Testis (tissue), 2 donors: ENCODE measurements around the gene REG3G.
"Not testable (repeated sequence)": the region's sequence is repeated elsewhere in the genome, so short reads cannot be mapped to it uniquely, and the experiment has no call there.

Experiments
- POLR2A ChIP-seq: fragments of 450-650 bp; IDR thresholded peaks from one replicate; pipeline ENCODE4 v1.6.1; 2017; ENCODE audit warnings: antibody characterized with exemption, mild to moderate bottlenecking, moderate library complexity
- TF ChIP-seq, protein P1 (sequence below), 3 experiments: fragments of 450-650 bp in 2 of 3; fragments of 200-600 bp in 1 of 3; sonication (generic) in 1 of 3; IDR thresholded peaks; one replicate each; pipeline ENCODE4 v1.5.1; 2016 to 2019; ENCODE audit warnings: antibody characterized with exemption in 3 of 3, mild to moderate bottlenecking in 2 of 3, moderate library complexity in 1 of 3

DNA sequence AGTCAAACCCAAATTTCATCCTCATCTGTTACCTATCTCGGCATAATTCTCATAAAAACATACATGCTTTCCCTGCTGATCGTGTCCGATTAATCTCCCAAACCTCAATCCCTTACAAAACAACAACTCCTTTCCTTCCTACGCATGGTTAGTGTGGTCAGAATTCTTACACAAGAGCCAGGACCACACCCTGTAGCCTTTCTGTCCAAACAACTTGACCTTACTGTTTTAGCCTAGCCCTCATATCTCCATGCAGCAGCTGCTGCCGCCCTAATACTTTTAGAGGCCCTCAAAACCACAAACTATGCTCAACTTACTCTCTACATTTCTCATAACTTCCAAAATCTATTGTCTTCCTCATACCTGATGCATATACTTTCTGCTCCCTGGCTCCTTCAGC is 29.3 kb downstream of the REG3G start:
- TF ChIP-seq, protein P1, sequence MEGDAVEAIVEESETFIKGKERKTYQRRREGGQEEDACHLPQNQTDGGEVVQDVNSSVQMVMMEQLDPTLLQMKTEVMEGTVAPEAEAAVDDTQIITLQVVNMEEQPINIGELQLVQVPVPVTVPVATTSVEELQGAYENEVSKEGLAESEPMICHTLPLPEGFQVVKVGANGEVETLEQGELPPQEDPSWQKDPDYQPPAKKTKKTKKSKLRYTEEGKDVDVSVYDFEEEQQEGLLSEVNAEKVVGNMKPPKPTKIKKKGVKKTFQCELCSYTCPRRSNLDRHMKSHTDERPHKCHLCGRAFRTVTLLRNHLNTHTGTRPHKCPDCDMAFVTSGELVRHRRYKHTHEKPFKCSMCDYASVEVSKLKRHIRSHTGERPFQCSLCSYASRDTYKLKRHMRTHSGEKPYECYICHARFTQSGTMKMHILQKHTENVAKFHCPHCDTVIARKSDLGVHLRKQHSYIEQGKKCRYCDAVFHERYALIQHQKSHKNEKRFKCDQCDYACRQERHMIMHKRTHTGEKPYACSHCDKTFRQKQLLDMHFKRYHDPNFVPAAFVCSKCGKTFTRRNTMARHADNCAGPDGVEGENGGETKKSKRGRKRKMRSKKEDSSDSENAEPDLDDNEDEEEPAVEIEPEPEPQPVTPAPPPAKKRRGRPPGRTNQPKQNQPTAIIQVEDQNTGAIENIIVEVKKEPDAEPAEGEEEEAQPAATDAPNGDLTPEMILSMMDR (IDR thresholded peaks at IDR 0.05), result not testable (repeated sequence)
- TF ChIP-seq POLR2A, result not testable (repeated sequence)
